CD4-positive, alpha-beta T cell treated with Interleukin-6 for 4 hours (primary cell): ENCODE data around the gene FFAR3.

ENCODE experiments used
- DNase-seq: peaks from one replicate; pipeline ENCODE4 v3.0.0-alpha.2; 2020; ENCODE audit warnings: mixed read lengths

FFAR3 gene

GRCh38 chr19:35331551-35332214 lies 26.6 kb upstream of the FFAR3 start:
- no peak for DNase-seq

GRCh38 chr19:35332817-35333216 lies 25.4 kb upstream of the FFAR3 start:
- DNase-seq = peak; percentile 58

- no peak for DNase-seq
Measured at GRCh38 chr19:35334144-35334753, 24.0 kb upstream of the FFAR3 start.

- no peak for DNase-seq
Measured at GRCh38 chr19:35336166-35336955, 21.9 kb upstream of the FFAR3 start.

- DNase-seq = no peak
Measured at GRCh38 chr19:35337097-35337983, 20.9 kb upstream of the FFAR3 start.

- DNase-seq = no peak
Measured at GRCh38 chr19:35337984-35338296, 20.3 kb upstream of the FFAR3 start.

GRCh38 chr19:35340431-35340830 lies 17.8 kb upstream of the FFAR3 start:
- DNase-seq = no peak

- DNase-seq = no peak
Measured at GRCh38 chr19:35341006-35341405, 17.3 kb upstream of the FFAR3 start.

- no peak for DNase-seq
Measured at GRCh38 chr19:35341565-35342225, 16.6 kb upstream of the FFAR3 start.

- no peak for DNase-seq
Measured at GRCh38 chr19:35342430-35342829, 15.8 kb upstream of the FFAR3 start.

GRCh38 chr19:35344511-35345031 lies 13.7 kb upstream of the FFAR3 start:
- DNase-seq = no peak

- no peak for DNase-seq
Measured at GRCh38 chr19:35345671-35346111, 12.6 kb upstream of the FFAR3 start.

GRCh38 chr19:35346193-35347052 lies 11.8 kb upstream of the FFAR3 start:
- DNase-seq = peak; percentile 70

- DNase-seq = peak; percentile 52
Measured at GRCh38 chr19:35347171-35347929, 10.9 kb upstream of the FFAR3 start, which contains the start of gene FFAR1. FFAR1 (plus strand) TSS chr19:35347902; CDS start chr19:35351552, 3,650 bp downstream.

- DNase-seq = no peak
Measured at GRCh38 chr19:35347930-35348298, 10.3 kb upstream of the FFAR3 start.

- no peak for DNase-seq
Measured at GRCh38 chr19:35348911-35349611, 9.2 kb upstream of the FFAR3 start.

- no peak for DNase-seq
Measured at GRCh38 chr19:35349614-35350521, 8.4 kb upstream of the FFAR3 start.

- no peak for DNase-seq
Measured at GRCh38 chr19:35350591-35350990, 7.7 kb upstream of the FFAR3 start.
